ENCODE data around the gene CEP250.

DNA sequence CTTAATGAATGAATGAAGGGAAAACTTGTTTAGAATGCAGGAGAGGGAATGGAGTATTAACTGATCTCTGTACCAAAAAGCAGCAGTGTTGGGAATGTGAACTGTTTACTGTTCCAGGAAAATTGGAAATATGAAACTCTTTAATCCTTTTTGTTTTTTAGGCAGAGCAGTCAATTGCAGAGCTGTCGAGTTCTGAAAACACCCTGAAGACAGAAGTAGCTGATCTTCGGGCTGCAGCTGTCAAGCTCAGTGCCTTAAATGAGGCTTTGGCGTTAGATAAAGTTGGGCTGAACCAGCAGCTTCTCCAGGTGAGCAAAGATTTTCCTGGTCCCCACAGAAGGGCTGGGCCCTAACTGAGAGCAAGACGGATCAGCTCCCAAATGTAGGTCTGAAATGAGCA lies 20.9 kb downstream of the CEP250 start:
- no peak for TF ChIP-seq EZH2 (IDR thresholded peaks at IDR 0.05; ENCODE audit: borderline replicate concordance, low read depth, low read length, poor library complexity, severe bottlenecking)
- TF ChIP-seq, protein P1, sequence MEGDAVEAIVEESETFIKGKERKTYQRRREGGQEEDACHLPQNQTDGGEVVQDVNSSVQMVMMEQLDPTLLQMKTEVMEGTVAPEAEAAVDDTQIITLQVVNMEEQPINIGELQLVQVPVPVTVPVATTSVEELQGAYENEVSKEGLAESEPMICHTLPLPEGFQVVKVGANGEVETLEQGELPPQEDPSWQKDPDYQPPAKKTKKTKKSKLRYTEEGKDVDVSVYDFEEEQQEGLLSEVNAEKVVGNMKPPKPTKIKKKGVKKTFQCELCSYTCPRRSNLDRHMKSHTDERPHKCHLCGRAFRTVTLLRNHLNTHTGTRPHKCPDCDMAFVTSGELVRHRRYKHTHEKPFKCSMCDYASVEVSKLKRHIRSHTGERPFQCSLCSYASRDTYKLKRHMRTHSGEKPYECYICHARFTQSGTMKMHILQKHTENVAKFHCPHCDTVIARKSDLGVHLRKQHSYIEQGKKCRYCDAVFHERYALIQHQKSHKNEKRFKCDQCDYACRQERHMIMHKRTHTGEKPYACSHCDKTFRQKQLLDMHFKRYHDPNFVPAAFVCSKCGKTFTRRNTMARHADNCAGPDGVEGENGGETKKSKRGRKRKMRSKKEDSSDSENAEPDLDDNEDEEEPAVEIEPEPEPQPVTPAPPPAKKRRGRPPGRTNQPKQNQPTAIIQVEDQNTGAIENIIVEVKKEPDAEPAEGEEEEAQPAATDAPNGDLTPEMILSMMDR (conservative IDR thresholded peaks at IDR 0.05; ENCODE audit: low read depth, low read length): no peak

Measured in A673 (cell line).